ENCODE results near the gene SLC25A10. TPM values are rescaled to one million over a fixed set of nuclear protein-coding genes. Genes with fewer than 3 reads are reported as not detected.
A peak's percentile ranks its signal among the peaks of the same experiment; 100 is the strongest.

The SLC25A10 gene
- total RNA-seq, 1 donor from 2014 or later = 9.1 TPM

GRCh38 chr17:81666092-81666341 is 46.1 kb upstream of the SLC25A10 start:
- Histone ChIP-seq H3K27me3 (no peaks in the 10 kb centered on the region), H3K27ac (peak overlapping the region; percentile 3), H3K4me2 (peak overlapping the region; percentile 97), H3K9me3 (ENCODE audit: low read depth) (no peaks in the 10 kb centered on the region), H4K20me1 (ENCODE audit: low read depth) (peaks cover 3% of the 10 kb centered on the region), H3K4me1 (peaks cover 13% of the 10 kb centered on the region), H2AFZ (replicated peaks) (peak overlapping the region; percentile 53), H3K4me3 (peak overlapping the region; percentile 99), H3K79me2 (ENCODE audit: low read depth) (peaks cover 49% of the 10 kb centered on the region), H3F3A (ENCODE audit: low read depth) (peaks cover 17% of the 10 kb centered on the region), H3K36me3 (peaks cover 6% of the 10 kb centered on the region), H3K9ac (peak overlapping the region; percentile 69)
- peak overlapping the region; percentile 96 for H3K4me3 Mint-ChIP-seq
- H3K9me3 Mint-ChIP-seq = no peaks in the 10 kb centered on the region
- peaks cover 6% of the 10 kb centered on the region for H3K36me3 Mint-ChIP-seq
- peaks cover 21% of the 10 kb centered on the region for H3K4me1 Mint-ChIP-seq
- peak; percentile 81 for DNase-seq (ENCODE audit: low spot score)
- H3K27ac Mint-ChIP-seq = peak overlapping the region; percentile 88
- peaks cover 3% of the 10 kb centered on the region for H3K27me3 Mint-ChIP-seq (ENCODE audit: insufficient read depth, low read depth)
- no peak for TF ChIP-seq CTCF (IDR thresholded peaks at IDR 0.05)
- TF ChIP-seq EZH2 (IDR thresholded peaks at IDR 0.05) = no peak
- no peak for TF ChIP-seq EZH2phosphoT487 (IDR thresholded peaks at IDR 0.05)

GRCh38 chr17:81666342-81667191 is 45.5 kb upstream of the SLC25A10 start, which contains the start of the genes CCDC137 and OXLD1:
TSS of gene CCDC137 (plus strand) at chr17:81666737. CDS start at chr17:81666767, 30 bp downstream.
TSS of gene OXLD1 (minus strand) at chr17:81666605. CDS start at chr17:81666577, 28 bp downstream.
- H3K27me3 Mint-ChIP-seq (ENCODE audit: insufficient read depth, low read depth) = peaks cover 3% of the 10 kb centered on the region
- Histone ChIP-seq H3K36me3 (peaks cover 6% of the 10 kb centered on the region), H3K4me1 (peaks cover 13% of the 10 kb centered on the region), H3K4me3 (peak within 1 kb of the TSS; percentile 99), H3K27me3 (no peaks in the 10 kb centered on the region), H3K27ac (peak within 1 kb of the TSS; percentile 74), H3K79me2 (ENCODE audit: low read depth) (peaks cover 49% of the 10 kb centered on the region), H2AFZ (replicated peaks) (peak within 1 kb of the TSS; percentile 68), H3F3A (ENCODE audit: low read depth) (peaks cover 17% of the 10 kb centered on the region), H3K4me2 (peak within 1 kb of the TSS; percentile 97), H3K9me3 (ENCODE audit: low read depth) (no peaks in the 10 kb centered on the region), H3K9ac (peak within 1 kb of the TSS; percentile 90), H4K20me1 (ENCODE audit: low read depth) (peaks cover 3% of the 10 kb centered on the region)
- H3K4me3 Mint-ChIP-seq = peak within 1 kb of the TSS; percentile 96
- DNase-seq (ENCODE audit: low spot score) = peak; percentile 98
- TF ChIP-seq EZH2phosphoT487 (IDR thresholded peaks at IDR 0.05) (no peak), EZH2 (IDR thresholded peaks at IDR 0.05) (no peak)
- peaks cover 9% of the 10 kb centered on the region for H3K36me3 Mint-ChIP-seq
- no peaks in the 10 kb centered on the region for H3K9me3 Mint-ChIP-seq
- peak within 1 kb of the TSS; percentile 88 for H3K27ac Mint-ChIP-seq
- peaks cover 21% of the 10 kb centered on the region for H3K4me1 Mint-ChIP-seq

GRCh38 chr17:81667754-81668153 is 44.3 kb upstream of the SLC25A10 start:
- Histone ChIP-seq H4K20me1 (ENCODE audit: low read depth) (peaks cover 3% of the 10 kb centered on the region), H3K4me1 (peaks cover 13% of the 10 kb centered on the region), H3K79me2 (ENCODE audit: low read depth) (peaks cover 49% of the 10 kb centered on the region), H2AFZ (replicated peaks) (no peak overlapping the region), H3F3A (ENCODE audit: low read depth) (peaks cover 19% of the 10 kb centered on the region), H3K9ac (no peak overlapping the region), H3K27me3 (no peaks in the 10 kb centered on the region), H3K36me3 (peaks cover 6% of the 10 kb centered on the region), H3K4me3 (peak overlapping the region; percentile 99), H3K4me2 (peak overlapping the region; percentile 97), H3K27ac (no peak overlapping the region), H3K9me3 (ENCODE audit: low read depth) (no peaks in the 10 kb centered on the region)
- H3K4me1 Mint-ChIP-seq = peaks cover 21% of the 10 kb centered on the region
- peaks cover 9% of the 10 kb centered on the region for H3K36me3 Mint-ChIP-seq
- peak overlapping the region; percentile 96 for H3K4me3 Mint-ChIP-seq
- H3K27ac Mint-ChIP-seq = no peak overlapping the region
- peak; percentile 48 for DNase-seq (ENCODE audit: low spot score)
- peaks cover 3% of the 10 kb centered on the region for H3K27me3 Mint-ChIP-seq (ENCODE audit: insufficient read depth, low read depth)
- no peaks in the 10 kb centered on the region for H3K9me3 Mint-ChIP-seq
- TF ChIP-seq EZH2phosphoT487 (IDR thresholded peaks at IDR 0.05) (no peak), CTCF (IDR thresholded peaks at IDR 0.05) (no peak), EZH2 (IDR thresholded peaks at IDR 0.05) (no peak)

- no peak overlapping the region for H2AFZ ChIP-seq (replicated peaks)
- peaks cover 10% of the 10 kb centered on the region for H3K4me1 Mint-ChIP-seq
Observed at GRCh38 chr17:81672504-81672903, 39.6 kb upstream of the SLC25A10 start.

More at GRCh38 chr17:81672504-81672903, 39.6 kb upstream of the SLC25A10 start:
- Histone ChIP-seq H3K36me3 (peaks cover 6% of the 10 kb centered on the region), H3K27ac (no peak overlapping the region), H3K4me2 (no peak overlapping the region), H3K9me3 (ENCODE audit: low read depth) (no peaks in the 10 kb centered on the region), H3K4me3 (no peak overlapping the region), H4K20me1 (ENCODE audit: low read depth) (peaks cover 14% of the 10 kb centered on the region), H3K9ac (no peak overlapping the region), H3F3A (ENCODE audit: low read depth) (peaks cover 29% of the 10 kb centered on the region), H3K4me1 (peaks cover 8% of the 10 kb centered on the region), H3K79me2 (ENCODE audit: low read depth) (peaks cover 28% of the 10 kb centered on the region), H3K27me3 (no peaks in the 10 kb centered on the region)
- Mint-ChIP-seq H3K36me3 (peaks cover 16% of the 10 kb centered on the region), H3K27me3 (ENCODE audit: insufficient read depth, low read depth) (peaks cover 3% of the 10 kb centered on the region), H3K9me3 (no peaks in the 10 kb centered on the region), H3K27ac (no peak overlapping the region), H3K4me3 (no peak overlapping the region)
- no peak for DNase-seq (ENCODE audit: low spot score)
- TF ChIP-seq EZH2 (IDR thresholded peaks at IDR 0.05) = no peak
- TF ChIP-seq CTCF (IDR thresholded peaks at IDR 0.05) = no peak
- no peak for TF ChIP-seq EZH2phosphoT487 (IDR thresholded peaks at IDR 0.05)
